Measurements from ENCODE around the gene SMAD7.

The SMAD7 gene

GRCh38 chr18:48986851-48987761, 36.3 kb upstream of the SMAD7 start:
- DNase-seq: no peak

GRCh38 chr18:48985161-48985560, 34.4 kb upstream of the SMAD7 start:
- DNase-seq: no peak

GRCh38 chr18:48983793-48984437, 33.1 kb upstream of the SMAD7 start:
- no peak for DNase-seq

GRCh38 chr18:48982266-48982665, 31.5 kb upstream of the SMAD7 start:
- no peak for DNase-seq

- DNase-seq: no peak
These were observed 29.5 kb upstream of the SMAD7 start for GRCh38 chr18:48979944-48980890.

- DNase-seq: no peak
These were observed 27.1 kb upstream of the SMAD7 start for GRCh38 chr18:48977914-48978313.

- peak; percentile 62 for DNase-seq
These were observed 25.3 kb upstream of the SMAD7 start for GRCh38 chr18:48975817-48976649.

- DNase-seq: no peak
These were observed 24.5 kb upstream of the SMAD7 start for GRCh38 chr18:48975120-48975816.

GRCh38 chr18:48974304-48975119, 23.7 kb upstream of the SMAD7 start:
- DNase-seq: no peak

GRCh38 chr18:48973731-48974130, 23.0 kb upstream of the SMAD7 start:
- no peak for DNase-seq

GRCh38 chr18:48968412-48969215, 17.8 kb upstream of the SMAD7 start:
- DNase-seq: no peak

- DNase-seq: no peak
These were observed 16.8 kb upstream of the SMAD7 start for GRCh38 chr18:48967545-48967944.

- DNase-seq: no peak
These were observed 15.8 kb upstream of the SMAD7 start for GRCh38 chr18:48966523-48966922.

- DNase-seq: no peak
These were observed 13.1 kb upstream of the SMAD7 start for GRCh38 chr18:48963586-48964470.

GRCh38 chr18:48962994-48963561, 12.3 kb upstream of the SMAD7 start:
- no peak for DNase-seq

- no peak for DNase-seq
These were observed 11.7 kb upstream of the SMAD7 start for GRCh38 chr18:48962252-48962993.

GRCh38 chr18:48961547-48961946, 10.8 kb upstream of the SMAD7 start:
- no peak for DNase-seq

All from stimulated activated CD4-positive, alpha-beta T cell treated with anti-CD3 and anti-CD28 coated beads, Interleukin-12 subunit alpha, Interleukin-12 subunit beta, amount 100 ng/mL, for 4 hours (primary cell).